Left renal cortex interstitium (tissue), 4 donors: ENCODE results near the gene HSD17B8. TPM values are rescaled to one million over a fixed set of nuclear protein-coding genes. Genes with fewer than 3 reads are reported as not detected.

Experiments
- DNase-seq, 4 donors: peaks; one replicate each; pipeline ENCODE4 v3.0.0-alpha.2; 2013; ENCODE audit warnings: low read depth in 4 of 4, low spot score in 2 of 4, missing footprints in 1 of 4
- polyA plus RNA-seq, 4 donors: library from polyadenylated mRNA; unstranded; fragments of 120-200 nt; gene quantifications; one replicate each; pipeline ENCODE4 v1.2.1, GENCODE V29; 2013; ENCODE audit not compliant: insufficient read length in 4 of 4

The HSD17B8 gene
- polyA plus RNA-seq, 4 donors = 25.3 to 31.0 (median 27.6) TPM

GRCh38 chr6:33235221-33235634 is 30.8 kb downstream of the HSD17B8 start:
- DNase-seq = peak in 1 of 4 donors; percentile 37

- DNase-seq = no peak
Observed at GRCh38 chr6:33236328-33236727, 31.9 kb downstream of the HSD17B8 start.

- no peak for DNase-seq
Observed at GRCh38 chr6:33236852-33237251, 32.4 kb downstream of the HSD17B8 start.

- no peak for DNase-seq
Observed at GRCh38 chr6:33237741-33238140, 33.3 kb downstream of the HSD17B8 start.

- DNase-seq = no peak
Observed at GRCh38 chr6:33241968-33242367, 37.5 kb downstream of the HSD17B8 start.

- DNase-seq = no peak
Observed at GRCh38 chr6:33243476-33243875, 39.0 kb downstream of the HSD17B8 start.

GRCh38 chr6:33247977-33248642 is 43.7 kb downstream of the HSD17B8 start:
- peak; percentile 79 to 90 (median 84) for DNase-seq

GRCh38 chr6:33248643-33248931 is 44.1 kb downstream of the HSD17B8 start:
- DNase-seq = peak in 1 of 4 donors; percentile 36

- peak; percentile 89 to 96 (median 94) for DNase-seq
Observed at GRCh38 chr6:33248932-33249731, 44.7 kb downstream of the HSD17B8 start.

GRCh38 chr6:33249732-33250630 is 45.5 kb downstream of the HSD17B8 start:
- DNase-seq = no peak

GRCh38 chr6:33250731-33251130 is 46.3 kb downstream of the HSD17B8 start:
- DNase-seq = no peak

- no peak for DNase-seq
Observed at GRCh38 chr6:33251395-33252012, 47.0 kb downstream of the HSD17B8 start.

- no peak for DNase-seq
Observed at GRCh38 chr6:33252759-33253158, 48.3 kb downstream of the HSD17B8 start.

- DNase-seq = no peak
Observed at GRCh38 chr6:33254591-33254990, 50.1 kb downstream of the HSD17B8 start.

Other genes starting within 250 kb of the HSD17B8 start
- gene BRD2, start 236.1 kb upstream of the HSD17B8 start, polyA plus RNA-seq = 100 to 1,000 TPM; 272 to 341 (median 317) TPM
- 1 to 10 TPM; 4.6 to 5.4 (median 5.3) TPM for gene HLA-DOA, start 195.1 kb upstream of the HSD17B8 start, polyA plus RNA-seq
- gene HLA-DPA1, start 131.0 kb upstream of the HSD17B8 start, polyA plus RNA-seq = 10 to 100 TPM; 16.8 to 39.8 (median 19.2) TPM
- 10 to 100 TPM; 17.5 to 24.7 (median 21.9) TPM for gene HLA-DPB1, start 128.7 kb upstream of the HSD17B8 start, polyA plus RNA-seq
- 1 to 10 TPM; 4.1 to 6.6 (median 5.6) TPM for gene COL11A2, start 12.2 kb upstream of the HSD17B8 start, polyA plus RNA-seq
- gene RXRB, start 4.0 kb upstream of the HSD17B8 start, polyA plus RNA-seq = 10 to 100 TPM; 49.6 to 67.6 (median 57.0) TPM
- gene SLC39A7, start 3.8 kb upstream of the HSD17B8 start, polyA plus RNA-seq = 100 to 1,000 TPM; 105 to 127 (median 111) TPM
- 10 to 100 TPM; 51.7 to 73.1 (median 66.6) TPM for gene RING1, start 3.8 kb downstream of the HSD17B8 start, polyA plus RNA-seq
- 10 to 100 TPM; 59.5 to 98.7 (median 77.5) TPM for gene VPS52, start 67.2 kb downstream of the HSD17B8 start, polyA plus RNA-seq
- 1,000 to 10,000 TPM; 2,825 to 3,624 (median 3,323) TPM for gene RPS18, start 67.4 kb downstream of the HSD17B8 start, polyA plus RNA-seq
- gene B3GALT4, start 72.5 kb downstream of the HSD17B8 start, polyA plus RNA-seq = 1 to 10 TPM; 4.1 to 5.2 (median 4.9) TPM
- 10 to 100 TPM; 58.6 to 81.8 (median 73.0) TPM for gene WDR46, start 84.6 kb downstream of the HSD17B8 start, polyA plus RNA-seq
- gene PFDN6, start 84.9 kb downstream of the HSD17B8 start, polyA plus RNA-seq = 10 to 100 TPM; 73.3 to 86.9 (median 74.2) TPM
- gene RGL2, start 94.3 kb downstream of the HSD17B8 start, polyA plus RNA-seq = 100 to 1,000 TPM in 2 of 4 donors, 10 to 100 TPM in 2; 93.2 to 150 (median 113) TPM
- gene TAPBP, start 109.4 kb downstream of the HSD17B8 start, polyA plus RNA-seq = 10 to 100 TPM; 29.8 to 53.6 (median 40.3) TPM
- 10 to 100 TPM; 21.5 to 30.4 (median 27.2) TPM for gene ZBTB22, start 113.1 kb downstream of the HSD17B8 start, polyA plus RNA-seq
- gene DAXX, start 118.3 kb downstream of the HSD17B8 start, polyA plus RNA-seq = 10 to 100 TPM; 50.6 to 59.5 (median 54.8) TPM
- gene KIFC1, start 187.2 kb downstream of the HSD17B8 start, polyA plus RNA-seq = 10 to 100 TPM; 35.9 to 49.1 (median 43.3) TPM
- 10 to 100 TPM; 59.1 to 87.0 (median 75.9) TPM for gene PHF1, start 206.4 kb downstream of the HSD17B8 start, polyA plus RNA-seq
- 100 to 1,000 TPM; 218 to 288 (median 238) TPM for gene CUTA, start 213.5 kb downstream of the HSD17B8 start, polyA plus RNA-seq
- 10 to 100 TPM; 18.2 to 50.2 (median 37.3) TPM for gene SYNGAP1, start 215.4 kb downstream of the HSD17B8 start, polyA plus RNA-seq
- 10 to 100 TPM; 14.1 to 16.9 (median 14.6) TPM for gene ZBTB9, start 249.9 kb downstream of the HSD17B8 start, polyA plus RNA-seq